Vagina (tissue), 2 donors: ENCODE measurements around the gene CERT1.

ENCODE experiments used
- CTCF ChIP-seq, 3 experiments: fragments of 450-650 bp in 2 of 3; fragments of 200-600 bp in 1 of 3; sonication (generic) in 1 of 3; IDR thresholded peaks; one replicate each; pipeline ENCODE4 v1.5.1; 2017 to 2019; ENCODE audit warnings: antibody characterized with exemption in 3 of 3, mild to moderate bottlenecking in 2 of 3, moderate library complexity in 2 of 3
- POLR2A ChIP-seq, 2 donors: fragments of 450-650 bp; IDR thresholded peaks; one replicate each; pipeline ENCODE4 v1.6.1; 2017; ENCODE audit warnings: antibody characterized with exemption in 2 of 2, mild to moderate bottlenecking in 2 of 2, moderate library complexity in 2 of 2
- POLR2AphosphoS5 ChIP-seq, 2 donors: sonication (generic); formaldehyde crosslinking; IDR thresholded peaks; one replicate each; pipeline ENCODE4 v1.9.0; 2017; ENCODE audit warnings: antibody characterized with exemption in 2 of 2, mild to moderate bottlenecking in 2 of 2, low read depth in 1 of 2; ENCODE audit not compliant: insufficient read depth in 1 of 2

- TF ChIP-seq CTCF (IDR thresholded peaks at IDR 0.05) = no peak
- TF ChIP-seq POLR2A (IDR thresholded peaks at IDR 0.05) = no peak
- TF ChIP-seq POLR2AphosphoS5 (IDR thresholded peaks at IDR 0.05; ENCODE audit: insufficient read depth in 1 of 2, low read depth in 1 of 2) = no peak
Measured at GRCh38 chr5:75389430-75389829, 122.0 kb downstream of the CERT1 start.
